ENCODE data around the gene FCN2. TPM values are rescaled to one million over a fixed set of nuclear protein-coding genes. Genes with fewer than 3 reads are reported as not detected.

Gene FCN2
- total and polyA plus RNA-seq, 2 of the 4 experiments (the other 2 are of a cell fraction) = not detected

DNA sequence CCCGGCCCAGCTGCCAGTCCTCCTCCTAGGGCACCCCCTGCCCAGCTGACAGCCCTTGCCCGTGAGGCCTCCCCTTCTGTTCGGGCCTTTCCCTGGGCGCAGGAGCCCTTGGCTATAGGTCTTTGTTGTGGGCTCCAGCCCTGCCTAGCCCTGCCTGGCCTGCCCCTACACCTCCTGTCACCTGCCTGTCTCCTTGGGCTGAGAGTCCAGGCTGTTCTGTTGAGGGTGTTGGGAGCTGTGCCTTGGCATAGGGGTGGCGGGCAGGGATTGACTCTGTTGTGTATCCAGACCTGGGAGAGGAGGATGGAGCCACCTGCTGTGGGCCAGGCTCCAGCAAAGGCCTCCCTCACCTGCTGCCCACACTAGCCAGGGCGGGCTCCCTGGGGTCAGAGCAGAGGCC, 11.6 kb downstream of the FCN2 start:
- no peak overlapping the region for H2AK9ac ChIP-seq (replicated peaks; ENCODE audit: low read depth, low read length, poor library complexity)

More for the DNA sequence above, 11.6 kb downstream of the FCN2 start:
- H3K4me1 ChIP-seq (ENCODE audit: control insufficient read depth, insufficient read depth, low read length) = peaks cover 10% of the 10 kb centered on the region
- H4K8ac ChIP-seq (ENCODE audit: low read depth in 2 of 2, low read length in 2 of 2) = no peak overlapping the region
- no peak for TF ChIP-seq RFX5 (IDR thresholded peaks at IDR 0.05; ENCODE audit: low read depth, low read length)
- TF ChIP-seq MXI1 (IDR thresholded peaks at IDR 0.05; ENCODE audit: borderline replicate concordance, low read depth, low read length) = no peak
- TF ChIP-seq, protein P1, sequence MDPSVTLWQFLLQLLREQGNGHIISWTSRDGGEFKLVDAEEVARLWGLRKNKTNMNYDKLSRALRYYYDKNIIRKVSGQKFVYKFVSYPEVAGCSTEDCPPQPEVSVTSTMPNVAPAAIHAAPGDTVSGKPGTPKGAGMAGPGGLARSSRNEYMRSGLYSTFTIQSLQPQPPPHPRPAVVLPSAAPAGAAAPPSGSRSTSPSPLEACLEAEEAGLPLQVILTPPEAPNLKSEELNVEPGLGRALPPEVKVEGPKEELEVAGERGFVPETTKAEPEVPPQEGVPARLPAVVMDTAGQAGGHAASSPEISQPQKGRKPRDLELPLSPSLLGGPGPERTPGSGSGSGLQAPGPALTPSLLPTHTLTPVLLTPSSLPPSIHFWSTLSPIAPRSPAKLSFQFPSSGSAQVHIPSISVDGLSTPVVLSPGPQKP (IDR thresholded peaks at IDR 0.05; ENCODE audit: borderline replicate concordance, low read depth, low read length) = no peak
- no peak for TF ChIP-seq CEBPB (IDR thresholded peaks at IDR 0.05; ENCODE audit: low read depth, low read length)
- TF ChIP-seq BHLHE40 (IDR thresholded peaks at IDR 0.05; ENCODE audit: low read depth, low read length) = no peak
- TF ChIP-seq SMC3 (IDR thresholded peaks at IDR 0.05; ENCODE audit: low read depth, low read length) = no peak
- TF ChIP-seq CTCF (conservative IDR thresholded peaks at IDR 0.05; ENCODE audit: low read depth, low read length) = no peak
- TF ChIP-seq USF2 (IDR thresholded peaks at IDR 0.05; ENCODE audit: low read depth, low read length) = no peak
- TF ChIP-seq RAD21 (IDR thresholded peaks at IDR 0.05; ENCODE audit: low read length) = no peak
- TF ChIP-seq NFE2L2 (IDR thresholded peaks at IDR 0.05; ENCODE audit: low read depth, low read length) = no peak
- no peak for TF ChIP-seq MAFK (IDR thresholded peaks at IDR 0.05; ENCODE audit: low read depth, low read length)
- no peak overlapping the region for H2AK5ac ChIP-seq (ENCODE audit: low read depth, low read length)
- H4K20me1 ChIP-seq (ENCODE audit: insufficient read depth, low read length) = no peaks in the 10 kb centered on the region
- no peak overlapping the region for H2BK5ac ChIP-seq (ENCODE audit: low read depth, low read length, poor library complexity, severe bottlenecking)
- H4K5ac ChIP-seq (ENCODE audit: low read depth, low read length) = no peak overlapping the region
- ChIA-PET CTCF (no interaction called here), POLR2A (ENCODE audit: unreplicated experiment) (no interaction called here)
- H3K9ac ChIP-seq (ENCODE audit: low read depth, low read length) = no peak overlapping the region
- no TSS peak for BruUV-seq (replicated peaks)
- H3K18ac ChIP-seq (ENCODE audit: low read depth, low read length) = no peak overlapping the region
- dilution Hi-C loops (cut with HindIII; ENCODE audit: low sequenced_read_pairs, unreplicated experiment) (no loop called here), in situ Hi-C loops (cut with MboI; ENCODE audit: low sequenced_read_pairs) (no loop called here), intact Hi-C loops (cut with micrococcal nuclease) (no loop called here)
- 50% methylated on average over 1 of the region's 6 CpGs; no CpG with 5 or more reads in 1 of the 2 experiments for WGBS, 2 experiments (ENCODE audit: extremely low coverage in 2 of 2, insufficient read length in 1 of 2)
- no peak overlapping the region for H2AFZ ChIP-seq (replicated peaks; ENCODE audit: low read length, poor library complexity)
- no peak overlapping the region for H3K56ac ChIP-seq (ENCODE audit: extremely low read depth, insufficient read depth, low read length)
- H2BK15ac ChIP-seq (ENCODE audit: low read depth, low read length) = no peak overlapping the region
- no peak overlapping the region for H3K14ac ChIP-seq (replicated peaks; ENCODE audit: low read depth, low read length)
- H4K91ac ChIP-seq (ENCODE audit: insufficient read depth, low read depth, low read length) = no peak overlapping the region
- no peak overlapping the region for H3K4ac ChIP-seq (ENCODE audit: low read depth, low read length)
- DNase-seq (no peak), ATAC-seq (ENCODE audit: low read depth) (no peak)
- no peak overlapping the region for H3K4me3 ChIP-seq (ENCODE audit: insufficient read depth, low read depth, low read length)
- no peak overlapping the region for H3K27ac ChIP-seq (ENCODE audit: insufficient read depth, low read length)
- H3K79me1 ChIP-seq (ENCODE audit: low read depth in 1 of 2, low read length in 2 of 2) = no peaks in the 10 kb centered on the region
- H3K36me3 ChIP-seq (ENCODE audit: control insufficient read depth, insufficient read depth, low read length) = no peaks in the 10 kb centered on the region
- H2BK20ac ChIP-seq (ENCODE audit: low read depth, low read length) = no peak overlapping the region
- H2BK120ac ChIP-seq (ENCODE audit: low read depth, low read length) = no peak overlapping the region
- no peak overlapping the region for H3K23ac ChIP-seq (ENCODE audit: low read depth, low read length)
- no peaks in the 10 kb centered on the region for H3K9me1 ChIP-seq (ENCODE audit: insufficient read depth, low read length)
- H3K4me2 ChIP-seq (ENCODE audit: low read depth, low read length) = no peak overlapping the region
- peaks cover 28% of the 10 kb centered on the region for H3K27me3 ChIP-seq (ENCODE audit: control insufficient read depth, insufficient read depth, low read length)
- peaks cover 3% of the 10 kb centered on the region; the same call in 1 of the 2 replicates for H3K9me3 ChIP-seq (ENCODE audit: control insufficient read depth, insufficient read depth, low read length)

All from IMR-90 (cell line).